Eye (tissue), 1 donor: Measurements from ENCODE around the gene POU2AF3.
A peak's percentile ranks its signal among the peaks of the same experiment; 100 is the strongest.

Source experiments
- DNase-seq: peaks from one replicate; pipeline ENCODE4 v3.0.0-alpha.2; 2015

POU2AF3 gene

DNA sequence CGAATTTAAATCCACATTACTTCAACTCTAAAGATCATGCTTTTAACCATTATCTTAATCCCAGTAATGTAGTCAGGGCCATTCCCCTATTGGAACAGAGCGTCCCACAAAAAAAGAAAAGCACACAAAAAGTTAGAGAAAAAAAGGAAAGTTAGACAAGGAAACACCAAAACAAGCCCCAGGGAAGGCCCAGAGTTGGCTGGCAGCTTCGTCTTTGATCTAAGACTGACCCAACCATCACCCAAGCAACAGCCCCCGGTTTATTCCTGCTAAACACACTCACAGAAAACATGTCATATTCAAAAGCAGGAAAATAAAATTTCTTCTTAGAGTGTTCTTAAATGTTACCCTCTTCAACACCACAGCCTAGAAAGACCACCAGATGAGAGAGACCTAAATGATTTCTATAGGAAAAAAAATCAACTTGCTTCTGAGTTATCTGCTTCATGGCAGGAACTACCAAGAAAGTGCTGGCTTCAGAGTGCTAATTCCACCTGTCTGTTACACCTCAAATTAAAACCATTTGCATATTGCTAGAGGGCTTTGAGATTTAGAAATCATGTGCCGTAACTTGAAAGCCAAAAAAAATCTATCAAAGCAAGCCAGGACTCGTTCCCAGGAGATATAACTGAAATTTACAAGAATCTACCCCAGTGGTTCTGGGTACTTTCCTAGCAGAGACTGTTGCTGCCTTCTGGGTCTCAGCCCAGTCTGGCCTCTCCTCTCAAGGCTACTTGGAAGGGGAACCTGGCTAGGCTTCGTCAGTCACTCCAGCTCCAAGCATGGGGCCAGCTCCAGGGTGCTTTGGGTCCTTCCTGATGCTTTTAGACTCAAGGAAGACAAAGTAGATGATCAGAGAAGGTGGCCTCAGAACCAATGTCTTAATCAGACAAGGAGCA is 31.2 kb downstream of the POU2AF3 start:
- no peak for DNase-seq

DNA sequence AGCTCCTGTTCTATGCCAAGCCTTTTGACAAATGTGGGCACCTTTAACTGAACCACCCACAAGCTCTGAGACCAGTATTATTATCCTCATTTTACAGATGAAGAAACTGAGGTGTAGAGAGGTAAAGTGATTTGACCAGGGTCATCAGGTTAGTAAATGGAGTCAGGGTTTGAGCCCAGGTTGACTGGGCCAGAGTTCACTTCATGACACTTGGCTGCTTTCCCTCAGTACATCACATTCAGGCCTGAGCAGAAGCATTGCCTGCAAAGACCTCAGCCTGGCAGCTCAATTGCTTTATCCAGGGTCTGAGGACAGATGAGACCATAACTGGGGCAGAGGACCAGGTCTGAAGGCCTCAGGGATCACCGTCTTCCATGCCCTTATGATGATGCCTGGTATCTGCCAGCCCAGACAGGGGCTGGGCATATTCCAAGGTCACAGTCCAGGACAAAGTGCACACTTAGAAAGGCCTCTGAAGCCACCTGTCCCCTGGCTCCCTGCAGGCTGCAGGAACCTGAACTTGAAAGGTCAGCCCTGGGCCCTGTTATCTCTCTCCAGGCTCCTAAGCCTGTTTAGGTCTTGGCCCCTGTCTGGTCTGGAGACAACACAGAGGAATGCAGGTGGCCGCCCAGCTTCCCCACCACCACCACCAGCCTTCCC is 32.0 kb downstream of the POU2AF3 start:
- DNase-seq = no peak

DNA sequence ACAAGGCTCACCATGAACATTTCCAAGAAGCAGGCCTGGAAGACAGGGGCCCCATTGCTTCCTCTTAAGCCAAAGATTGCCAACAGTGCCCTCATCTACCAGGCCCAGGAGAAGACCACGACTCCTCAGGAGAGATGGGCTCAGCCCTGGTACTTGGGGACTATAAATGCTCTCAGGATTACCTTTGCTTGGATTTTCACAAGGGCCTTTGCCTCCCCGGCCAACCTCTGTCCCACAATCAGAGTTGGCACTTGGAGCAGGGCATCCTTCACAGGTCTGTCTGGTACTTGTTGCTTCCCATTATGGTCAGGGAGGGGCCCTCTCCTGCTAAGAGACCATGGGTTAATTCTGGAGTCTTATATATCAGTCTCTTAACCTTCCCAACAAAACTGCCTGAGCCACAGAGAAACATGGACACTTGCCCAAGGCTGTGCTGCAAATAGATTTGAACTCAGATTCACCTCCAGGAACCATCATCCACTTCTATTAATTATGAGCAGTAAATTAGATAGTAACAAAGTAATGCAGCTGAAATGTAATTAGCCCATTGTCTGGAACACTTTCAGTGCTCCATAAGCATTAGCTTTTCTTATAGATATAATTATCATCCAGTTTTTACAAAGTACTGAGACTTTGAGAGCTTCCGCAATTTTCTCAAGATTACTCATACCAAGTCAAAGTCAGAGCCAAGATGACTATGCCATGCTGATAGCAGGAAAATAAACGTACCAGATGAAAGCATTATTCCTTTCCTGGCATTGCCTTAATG is 33.5 kb downstream of the POU2AF3 start:
- no peak for DNase-seq

- no peak for DNase-seq
Measured at GRCh38 chr11:111334532-111335502, 36.5 kb downstream of the POU2AF3 start.

GRCh38 chr11:111335549-111335948 is 37.2 kb downstream of the POU2AF3 start:
- DNase-seq = no peak

GRCh38 chr11:111336062-111336461 is 37.7 kb downstream of the POU2AF3 start:
- no peak for DNase-seq

GRCh38 chr11:111336582-111337256 is 38.4 kb downstream of the POU2AF3 start:
- no peak for DNase-seq

DNA sequence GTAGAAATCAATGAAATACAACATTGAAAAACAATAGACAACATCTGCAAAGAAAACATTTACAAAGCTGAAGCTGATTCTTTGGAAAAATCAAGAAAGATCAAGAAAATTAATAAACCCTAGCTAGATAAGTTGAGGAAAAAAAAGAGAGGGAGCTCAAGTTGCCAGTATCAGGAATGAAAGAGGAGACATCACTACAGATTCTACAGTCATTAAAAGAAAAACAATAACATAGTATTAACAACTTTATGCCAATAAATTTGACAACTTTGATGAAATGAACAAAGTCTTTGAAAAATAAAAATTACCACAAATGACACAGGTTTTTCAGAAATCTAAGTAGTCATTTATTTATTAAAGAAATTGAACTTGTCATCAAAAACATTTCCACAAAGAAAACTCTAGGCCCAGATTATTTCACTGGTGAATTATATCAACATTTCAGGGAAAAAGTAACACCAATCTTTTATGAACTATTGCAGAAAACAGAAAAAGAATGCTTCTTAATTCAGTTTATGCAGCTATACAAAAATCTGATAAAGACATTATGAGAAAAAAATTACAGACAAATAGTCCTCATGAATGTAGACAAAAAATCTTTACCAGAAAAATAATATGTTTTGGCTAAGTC is 41.5 kb downstream of the POU2AF3 start:
- no peak for DNase-seq

- no peak for DNase-seq
Measured at GRCh38 chr11:111342329-111342728, 44.0 kb downstream of the POU2AF3 start.

DNA sequence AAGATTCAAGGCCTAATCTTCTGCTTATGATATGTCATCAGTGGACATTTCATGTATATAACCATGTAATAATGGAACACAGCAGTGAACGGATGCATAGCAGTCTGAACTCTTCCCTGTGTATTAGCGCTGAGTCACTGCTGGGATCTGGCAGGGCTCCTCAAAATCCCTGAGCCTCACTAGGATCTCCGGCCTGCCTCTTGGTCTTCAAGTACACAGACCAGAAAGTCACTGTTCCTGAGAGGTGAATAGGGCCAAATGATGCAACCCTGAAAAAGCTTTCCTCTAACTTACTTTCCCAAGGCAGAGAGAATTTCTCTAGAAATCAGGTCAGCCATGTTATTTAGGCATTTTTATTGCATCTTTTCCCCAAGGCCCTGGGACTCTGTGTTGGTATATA is 45.7 kb downstream of the POU2AF3 start:
- DNase-seq = no peak

- DNase-seq = peak; percentile 22
Measured at GRCh38 chr11:111347002-111347722, 48.8 kb downstream of the POU2AF3 start.

DNA sequence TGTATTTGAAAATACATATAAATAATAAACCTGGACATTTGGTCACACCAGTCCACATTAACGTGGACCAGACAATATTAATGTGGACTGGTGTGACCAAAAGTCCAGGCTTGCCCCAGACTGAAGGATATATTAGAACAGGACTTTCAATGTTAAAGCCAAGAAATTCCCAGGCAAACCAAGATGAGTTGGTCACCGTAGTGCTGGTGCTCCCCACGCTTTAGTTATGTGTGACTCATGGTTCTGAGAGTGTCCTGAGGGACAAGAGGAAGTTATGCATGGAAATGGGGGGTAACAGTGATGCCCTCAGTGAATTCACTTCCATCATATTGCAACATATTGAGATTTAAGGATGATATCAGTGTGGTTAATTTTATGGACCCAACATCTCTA is 49.4 kb downstream of the POU2AF3 start:
- DNase-seq = no peak

DNA sequence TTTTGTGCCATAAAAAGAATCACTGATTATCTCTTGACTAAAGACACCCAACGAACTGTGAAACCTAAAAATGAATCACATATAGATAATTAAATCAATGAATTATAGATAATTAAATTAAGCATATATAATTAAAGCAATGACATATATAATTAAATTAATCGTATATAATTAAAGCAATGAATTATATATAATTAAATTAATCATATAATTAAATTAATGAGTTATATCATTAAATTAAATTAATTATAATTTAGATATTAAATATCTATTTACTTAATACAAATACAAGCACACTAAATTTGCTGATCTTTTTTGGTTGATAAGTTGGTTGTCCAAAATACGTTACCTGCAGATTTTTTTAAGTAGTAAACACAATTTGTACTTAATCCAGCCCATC is 49.8 kb downstream of the POU2AF3 start:
- DNase-seq = no peak

- DNase-seq = no peak
Measured at GRCh38 chr11:111349191-111349695, 50.9 kb downstream of the POU2AF3 start.

DNA sequence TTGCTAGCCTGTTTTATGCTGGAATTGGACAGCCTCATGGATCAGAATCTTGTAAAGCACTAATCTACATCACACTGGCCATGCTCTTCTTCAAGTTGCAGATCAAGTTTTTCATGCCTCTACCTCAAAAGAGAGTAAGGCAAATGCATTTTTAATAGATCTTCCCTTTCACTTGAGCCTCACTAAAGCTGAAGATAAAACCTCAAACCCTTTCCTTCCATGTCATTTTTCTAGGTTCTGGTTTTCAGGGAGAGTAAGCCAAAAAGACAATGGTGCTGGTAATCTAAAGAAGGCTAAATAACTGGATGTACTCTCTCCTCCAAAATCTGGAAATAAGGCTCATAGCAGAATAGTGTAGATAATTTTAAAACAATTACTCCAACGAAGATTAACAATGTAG is 52.5 kb downstream of the POU2AF3 start:
- no peak for DNase-seq

DNA sequence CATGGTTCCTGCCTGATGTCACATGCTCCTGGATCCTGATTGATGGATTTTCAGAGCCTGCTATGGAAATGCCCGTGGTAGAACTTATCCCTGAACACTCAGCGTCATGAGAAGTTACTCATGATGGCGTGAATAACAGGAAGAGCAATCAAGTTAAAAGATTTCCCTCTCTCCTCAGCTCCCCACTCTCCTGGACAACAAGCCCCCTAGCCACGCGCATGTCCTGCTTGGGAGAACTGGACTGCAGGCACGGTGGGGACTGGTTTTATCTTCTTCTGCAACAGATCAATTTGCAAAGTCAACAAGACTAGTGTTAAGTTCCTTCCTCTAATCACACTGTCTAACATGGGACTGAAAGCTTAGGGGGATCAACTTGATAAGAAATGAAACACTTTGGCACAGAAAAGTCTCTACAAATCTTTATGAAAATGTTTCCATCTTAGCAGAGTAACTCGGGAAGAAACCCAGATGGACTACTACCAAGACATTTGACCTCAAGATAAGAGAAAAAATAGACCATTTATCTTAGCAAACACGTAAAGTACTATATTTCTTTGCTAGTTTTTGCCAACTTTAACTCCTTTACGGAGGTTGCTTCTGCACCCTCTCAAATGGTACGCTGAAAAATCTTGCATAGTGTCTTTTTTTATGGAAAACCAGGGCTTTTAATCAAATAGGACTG is 53.2 kb downstream of the POU2AF3 start:
- no peak for DNase-seq

GRCh38 chr11:111352231-111352746 is 53.9 kb downstream of the POU2AF3 start:
- no peak for DNase-seq

GRCh38 chr11:111352935-111353710 is 54.8 kb downstream of the POU2AF3 start:
- DNase-seq = no peak
